SK-N-SH (cell line): ENCODE data around the gene SEZ6L. TPM values are rescaled to one million over a fixed set of nuclear protein-coding genes. Genes with fewer than 3 reads are reported as not detected.

Experiments used
- CTCF ChIA-PET: fragments of 300-600, 350-600 bp; formaldehyde crosslinking; extraction: SDS; loops from one replicate; lab custom pipeline; 2021; lab: Yijun Ruan, JAX
- POLR2A ChIA-PET: fragments of 350-600 bp; sonication (Branson Sonifier 250); formaldehyde crosslinking; extraction: SDS; loops from one replicate; lab custom pipeline; 2020; ENCODE audit warnings: antibody characterized with exemption, inconsistent platforms; lab: Yijun Ruan, JAX
- DNase-seq: peaks from one replicate; pipeline ENCODE4 v3.0.0; 2012
- H2AFZ ChIP-seq: fragments of 200-600 bp; sonication (generic); 2 replicates; pipeline ENCODE4 v1.8.1; 2016; ENCODE audit warnings: antibody characterized with exemption, mild to moderate bottlenecking, low read depth
- H3F3A ChIP-seq: fragments of 200-600 bp; sonication (generic); replicated peaks from 2 replicates; pipeline ENCODE3; 2016; ENCODE audit warnings: antibody characterized with exemption, mild to moderate bottlenecking; ENCODE audit not compliant: insufficient read depth
- H3K27ac ChIP-seq, 2 experiments: fragments of 200-500 bp in 1 of 2; fragments of 200-600 bp in 1 of 2; sonication (Bioruptor generic) in 1 of 2; sonication (generic), shearing (Covaris generic) in 1 of 2; 2 replicates each; pipeline versions ENCODE4 v1.5.1 to v1.6.1; 2014 to 2016; ENCODE audit warnings: low read depth in 2 of 2, inconsistent platforms in 1 of 2, low read length in 1 of 2, mild to moderate bottlenecking in 1 of 2, mixed read lengths in 1 of 2
- H3K27me3 ChIP-seq: fragments of 200-600 bp; sonication (generic), shearing (Covaris generic); 2 replicates; pipeline ENCODE4 v1.6.1; 2016; ENCODE audit warnings: mixed run types; ENCODE audit not compliant: insufficient read depth
- H3K36me3 ChIP-seq, 2 experiments: fragments of 200-500 bp in 1 of 2; fragments of 200-600 bp in 1 of 2; sonication (Bioruptor generic) in 1 of 2; sonication (generic) in 1 of 2; replicated peaks in 1 of 2; 2 replicates each; pipeline versions ENCODE3 to v1.5.1; 2014 to 2016; ENCODE audit warnings: low read length in 1 of 2, mild to moderate bottlenecking in 1 of 2; ENCODE audit not compliant: insufficient read depth in 2 of 2, control insufficient read depth in 1 of 2
- H3K4me1 ChIP-seq, 2 experiments: fragments of 200-500 bp in 1 of 2; fragments of 200-600 bp in 1 of 2; sonication (Bioruptor generic) in 1 of 2; sonication (generic), shearing (Covaris generic) in 1 of 2; 2 replicates each; pipeline versions ENCODE4 v1.5.1 to v1.6.1; 2014 to 2016; ENCODE audit warnings: low read depth in 1 of 2, low read length in 1 of 2, mixed run types in 1 of 2; ENCODE audit not compliant: insufficient read depth in 2 of 2, control insufficient read depth in 1 of 2
- H3K4me2 ChIP-seq: fragments of 200-600 bp; sonication (generic), shearing (Covaris generic); 2 replicates; pipeline ENCODE4 v1.6.1; 2017; ENCODE audit warnings: mixed run types
- H3K4me3 ChIP-seq, 2 experiments: fragments of 200-500 bp in 1 of 2; fragments of 200-600 bp in 1 of 2; sonication (Bioruptor generic) in 1 of 2; sonication (generic), shearing (Covaris generic) in 1 of 2; 2 replicates each; pipeline versions ENCODE4 v1.5.1 to v1.8.1; 2014 to 2016; ENCODE audit warnings: low read depth in 2 of 2, inconsistent platforms in 1 of 2, low read length in 1 of 2, mild to moderate bottlenecking in 1 of 2, mixed read lengths in 1 of 2, moderate library complexity in 1 of 2
- H3K79me2 ChIP-seq: fragments of 200-600 bp; sonication (generic); 2 replicates; pipeline ENCODE4 v1.8.1; 2017; ENCODE audit warnings: mild to moderate bottlenecking; ENCODE audit not compliant: insufficient read depth
- H3K9ac ChIP-seq: fragments of 200-600 bp; sonication (generic); 2 replicates; pipeline ENCODE4 v1.6.1; 2017; ENCODE audit warnings: mixed run types
- H3K9me2 ChIP-seq: fragments of 200-600 bp; sonication (generic); 2 replicates; pipeline ENCODE4 v1.6.1; 2017; ENCODE audit warnings: mixed run types
- H3K9me3 ChIP-seq: fragments of 200-600 bp; sonication (generic); 2 replicates; pipeline ENCODE4 v1.6.1; 2017; ENCODE audit warnings: mixed run types, mild to moderate bottlenecking, moderate library complexity
- H4K20me1 ChIP-seq: fragments of 200-600 bp; sonication (generic); 2 replicates; pipeline ENCODE4 v1.6.1; 2017; ENCODE audit warnings: mild to moderate bottlenecking, mixed run types; ENCODE audit not compliant: insufficient read depth
- ELF1 ChIP-seq: IDR thresholded peaks from 2 replicates; pipeline ENCODE4 v1.4.0; 2012
- EP300 ChIP-seq, 2 experiments: IDR thresholded peaks; 2 replicates each; pipeline versions ENCODE4 v1.4.0 to v1.6.1; 2012; ENCODE audit warnings: borderline replicate concordance in 1 of 2, low read depth in 1 of 2, low read length in 1 of 2
- EZH2phosphoT487 ChIP-seq: fragments of 200-600 bp; sonication (generic); IDR thresholded peaks from 2 replicates; pipeline ENCODE4 v1.6.1; 2017; ENCODE audit warnings: low read depth, mixed run types, mild to moderate bottlenecking, antibody characterized with exemption, moderate library complexity, borderline replicate concordance
- FOSL2 ChIP-seq: IDR thresholded peaks from 2 replicates; pipeline ENCODE4 v1.4.0; 2012; ENCODE audit warnings: low read depth, mild to moderate bottlenecking, moderate library complexity, borderline replicate concordance
- JUND ChIP-seq: IDR thresholded peaks from 2 replicates; pipeline ENCODE4 v1.4.0; 2012
- MEF2A ChIP-seq: IDR thresholded peaks from 2 replicates; pipeline ENCODE4 v1.4.0; 2012; ENCODE audit warnings: low read depth, borderline replicate concordance
- NRF1 ChIP-seq: IDR thresholded peaks from 2 replicates; pipeline ENCODE4 v1.6.1; 2012; ENCODE audit warnings: low read depth, mild to moderate bottlenecking, low read length
- POLR2AphosphoS5 ChIP-seq: IDR thresholded peaks from 2 replicates; pipeline ENCODE4 v1.6.1; 2012; ENCODE audit warnings: low read depth, low read length
- RAD21 ChIP-seq: IDR thresholded peaks from 2 replicates; pipeline ENCODE4 v1.6.1; 2012; ENCODE audit warnings: mild to moderate bottlenecking, low read length
- RCOR1 ChIP-seq: fragments of 150-350 bp; IDR thresholded peaks from 2 replicates; pipeline ENCODE4 v1.6.1; 2017; ENCODE audit warnings: antibody characterized with exemption, low read length
- RXRA ChIP-seq: IDR thresholded peaks from 2 replicates; pipeline ENCODE4 v1.4.0; 2012; ENCODE audit warnings: low read depth, mild to moderate bottlenecking, borderline replicate concordance
- SIN3A ChIP-seq: IDR thresholded peaks from 2 replicates; pipeline ENCODE4 v1.6.1; 2012; ENCODE audit warnings: low read depth, mild to moderate bottlenecking, low read length, moderate library complexity, borderline replicate concordance
- SMC3 ChIP-seq: IDR thresholded peaks from 2 replicates; pipeline ENCODE4 v1.6.1; 2012; ENCODE audit warnings: low read depth, low read length, improper control_type of control experiment
- TCF12 ChIP-seq: IDR thresholded peaks from 2 replicates; pipeline ENCODE4 v1.4.0; 2012
- TEAD4 ChIP-seq: IDR thresholded peaks from 2 replicates; pipeline ENCODE4 v1.4.0; 2012; ENCODE audit warnings: mild to moderate bottlenecking, borderline replicate concordance; ENCODE audit not compliant: insufficient read depth
- YY1 ChIP-seq: IDR thresholded peaks from 2 replicates; pipeline ENCODE4 v1.4.0; 2012; ENCODE audit warnings: low read depth, mild to moderate bottlenecking
- WGBS: methylation state at CpG from one replicate; pipeline ENCODE4 v1.1.6; 2017; ENCODE audit warnings: low lambda C conversion rate; 5-methylcytosine and 5-hydroxymethylcytosine counted together
- polyA plus RNA-seq, 3 experiments: library from polyadenylated mRNA; depleted of rRNA; stranded (reverse); fragments of >200 nt; gene quantifications; 2 replicates each; pipeline ENCODE4 v1.2.3, GENCODE V29; 2012
- TF ChIP-seq, protein P1 (sequence below): IDR thresholded peaks from 2 replicates; pipeline ENCODE4 v1.4.0; 2012; ENCODE audit warnings: low read depth, borderline replicate concordance
- TF ChIP-seq, protein P2 (sequence below): IDR thresholded peaks from 2 replicates; pipeline ENCODE4 v1.4.0; 2012; ENCODE audit warnings: low read depth, borderline replicate concordance
- TF ChIP-seq, protein P3 (sequence below): IDR thresholded peaks from 2 replicates; pipeline ENCODE4; 2012
- TF ChIP-seq, protein P4 (sequence below): fragments of 150-350 bp; IDR thresholded peaks from 2 replicates; pipeline ENCODE4 v1.6.1; 2017; ENCODE audit warnings: antibody characterized with exemption, low read length, low read depth, borderline replicate concordance
- TF ChIP-seq, protein P5 (sequence below): fragments of 200-600 bp; sonication (generic); IDR thresholded peaks from 2 replicates; pipeline ENCODE4 v1.6.1; 2017; ENCODE audit warnings: antibody characterized with exemption, mild to moderate bottlenecking, moderate library complexity

Gene SEZ6L
- polyA plus RNA-seq, 1 of the 3 experiments (the other 2 are of a cell fraction), result 0.10 TPM

DNA sequence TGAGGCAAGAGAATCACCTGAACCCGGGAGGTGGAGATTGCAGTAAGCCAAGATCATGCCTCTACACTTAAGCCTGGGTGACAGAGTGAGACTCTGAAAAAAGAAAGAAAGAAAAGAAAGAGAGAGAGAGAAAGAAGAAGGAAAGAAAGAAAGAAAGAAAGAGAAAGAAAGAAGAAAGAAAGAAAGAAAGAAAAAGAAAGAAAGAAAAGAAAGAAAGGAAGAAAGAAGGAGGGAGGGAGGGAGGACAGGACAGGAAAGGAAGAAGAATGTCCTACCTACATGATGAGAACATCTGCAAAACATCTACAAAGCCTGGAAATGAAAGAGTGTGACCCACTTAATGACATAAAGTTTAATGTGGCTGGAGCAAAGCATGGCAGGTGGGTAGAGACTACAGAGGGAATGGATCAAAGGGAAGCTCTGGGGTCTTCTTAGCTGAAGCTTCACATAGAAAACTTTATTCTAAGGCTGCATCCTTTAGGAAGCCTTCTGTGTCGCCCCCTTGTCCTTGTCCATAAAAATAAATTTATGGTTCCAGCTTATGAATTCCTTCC is 147.5 kb downstream of the SEZ6L start:
- no peak overlapping the region for H2AFZ ChIP-seq
- H3K4me3 ChIP-seq, result no peak overlapping the region
- H4K20me1 ChIP-seq, result no peaks in the 10 kb centered on the region
- H3F3A ChIP-seq, result no peaks in the 10 kb centered on the region
- CTCF ChIA-PET, result interaction anchor here (1.5 to 2.0 kb wide), 2 partner anchors 14 to 144 kb away, joined by 7 to 8 read pairs; no protein-coding TSS in a partner anchor
- WGBS, result 11% methylated on average over 2 of the region's 2 CpGs
- TF ChIP-seq, protein P1, sequence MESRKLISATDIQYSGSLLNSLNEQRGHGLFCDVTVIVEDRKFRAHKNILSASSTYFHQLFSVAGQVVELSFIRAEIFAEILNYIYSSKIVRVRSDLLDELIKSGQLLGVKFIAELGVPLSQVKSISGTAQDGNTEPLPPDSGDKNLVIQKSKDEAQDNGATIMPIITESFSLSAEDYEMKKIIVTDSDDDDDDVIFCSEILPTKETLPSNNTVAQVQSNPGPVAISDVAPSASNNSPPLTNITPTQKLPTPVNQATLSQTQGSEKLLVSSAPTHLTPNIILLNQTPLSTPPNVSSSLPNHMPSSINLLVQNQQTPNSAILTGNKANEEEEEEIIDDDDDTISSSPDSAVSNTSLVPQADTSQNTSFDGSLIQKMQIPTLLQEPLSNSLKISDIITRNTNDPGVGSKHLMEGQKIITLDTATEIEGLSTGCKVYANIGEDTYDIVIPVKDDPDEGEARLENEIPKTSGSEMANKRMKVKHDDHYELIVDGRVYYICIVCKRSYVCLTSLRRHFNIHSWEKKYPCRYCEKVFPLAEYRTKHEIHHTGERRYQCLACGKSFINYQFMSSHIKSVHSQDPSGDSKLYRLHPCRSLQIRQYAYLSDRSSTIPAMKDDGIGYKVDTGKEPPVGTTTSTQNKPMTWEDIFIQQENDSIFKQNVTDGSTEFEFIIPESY, result no peak
- TF ChIP-seq, protein P2, sequence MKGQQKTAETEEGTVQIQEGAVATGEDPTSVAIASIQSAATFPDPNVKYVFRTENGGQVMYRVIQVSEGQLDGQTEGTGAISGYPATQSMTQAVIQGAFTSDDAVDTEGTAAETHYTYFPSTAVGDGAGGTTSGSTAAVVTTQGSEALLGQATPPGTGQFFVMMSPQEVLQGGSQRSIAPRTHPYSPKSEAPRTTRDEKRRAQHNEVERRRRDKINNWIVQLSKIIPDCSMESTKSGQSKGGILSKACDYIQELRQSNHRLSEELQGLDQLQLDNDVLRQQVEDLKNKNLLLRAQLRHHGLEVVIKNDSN, result no peak
- TF ChIP-seq EZH2phosphoT487, result no peak
- no peak for TF ChIP-seq RXRA
- TF ChIP-seq, protein P3, sequence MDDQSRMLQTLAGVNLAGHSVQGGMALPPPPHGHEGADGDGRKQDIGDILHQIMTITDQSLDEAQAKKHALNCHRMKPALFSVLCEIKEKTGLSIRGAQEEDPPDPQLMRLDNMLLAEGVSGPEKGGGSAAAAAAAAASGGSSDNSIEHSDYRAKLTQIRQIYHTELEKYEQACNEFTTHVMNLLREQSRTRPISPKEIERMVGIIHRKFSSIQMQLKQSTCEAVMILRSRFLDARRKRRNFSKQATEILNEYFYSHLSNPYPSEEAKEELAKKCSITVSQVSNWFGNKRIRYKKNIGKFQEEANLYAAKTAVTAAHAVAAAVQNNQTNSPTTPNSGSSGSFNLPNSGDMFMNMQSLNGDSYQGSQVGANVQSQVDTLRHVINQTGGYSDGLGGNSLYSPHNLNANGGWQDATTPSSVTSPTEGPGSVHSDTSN, result no peak
- no peak for TF ChIP-seq JUND
- TF ChIP-seq MEF2A, result no peak
- TF ChIP-seq SMC3, result no peak
- no peak for TF ChIP-seq RCOR1
- TF ChIP-seq, protein P4, sequence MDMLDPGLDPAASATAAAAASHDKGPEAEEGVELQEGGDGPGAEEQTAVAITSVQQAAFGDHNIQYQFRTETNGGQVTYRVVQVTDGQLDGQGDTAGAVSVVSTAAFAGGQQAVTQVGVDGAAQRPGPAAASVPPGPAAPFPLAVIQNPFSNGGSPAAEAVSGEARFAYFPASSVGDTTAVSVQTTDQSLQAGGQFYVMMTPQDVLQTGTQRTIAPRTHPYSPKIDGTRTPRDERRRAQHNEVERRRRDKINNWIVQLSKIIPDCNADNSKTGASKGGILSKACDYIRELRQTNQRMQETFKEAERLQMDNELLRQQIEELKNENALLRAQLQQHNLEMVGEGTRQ, result no peak
- H3K79me2 ChIP-seq, result no peaks in the 10 kb centered on the region
- H3K27ac ChIP-seq, result no peak overlapping the region
- DNase-seq, result no peak
- H3K36me3 ChIP-seq, result no peaks in the 10 kb centered on the region
- H3K9me2 ChIP-seq, result no peaks in the 10 kb centered on the region
- H3K27me3 ChIP-seq, result no peaks in the 10 kb centered on the region
- no peak overlapping the region for H3K9ac ChIP-seq
- POLR2A ChIA-PET, result interaction anchor here (0.6 kb wide), 1 partner anchor 176 kb away, joined by 6 read pairs; no protein-coding TSS in a partner anchor
- no peaks in the 10 kb centered on the region for H3K9me3 ChIP-seq
- no peak overlapping the region for H3K4me2 ChIP-seq
- H3K4me1 ChIP-seq, result peaks cover 0 to 2% of the 10 kb centered on the region in 2 experiments; a peak in 1 of 4 replicates

DNA sequence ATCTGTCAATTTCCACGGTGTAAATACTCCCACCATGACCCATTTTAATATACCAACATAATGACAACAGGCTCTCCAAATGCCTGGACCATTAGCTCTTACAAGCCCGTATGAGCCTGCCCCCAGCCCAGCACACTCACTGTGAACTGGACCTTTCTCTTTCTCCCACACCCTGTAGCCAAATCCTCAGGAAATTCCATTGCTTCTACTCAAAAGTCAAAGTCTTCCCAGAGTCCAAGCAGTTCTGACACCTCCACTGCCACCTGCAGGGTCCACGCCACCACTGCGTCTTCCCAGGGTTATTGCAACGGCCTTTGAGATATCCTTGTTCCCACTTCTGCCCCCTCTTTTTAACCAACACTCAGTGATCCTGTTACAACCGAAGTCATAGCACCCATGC is 149.7 kb downstream of the SEZ6L start:
- no peak for TF ChIP-seq SIN3A
- no peak for TF ChIP-seq TCF12
- TF ChIP-seq TEAD4, result no peak
- no peak for TF ChIP-seq RAD21
- TF ChIP-seq EP300 (IDR thresholded peaks at IDR 0.05; ENCODE audit: borderline replicate concordance in 1 of 2, low read depth in 1 of 2, low read length in 1 of 2), result no peak
- TF ChIP-seq, protein P5, sequence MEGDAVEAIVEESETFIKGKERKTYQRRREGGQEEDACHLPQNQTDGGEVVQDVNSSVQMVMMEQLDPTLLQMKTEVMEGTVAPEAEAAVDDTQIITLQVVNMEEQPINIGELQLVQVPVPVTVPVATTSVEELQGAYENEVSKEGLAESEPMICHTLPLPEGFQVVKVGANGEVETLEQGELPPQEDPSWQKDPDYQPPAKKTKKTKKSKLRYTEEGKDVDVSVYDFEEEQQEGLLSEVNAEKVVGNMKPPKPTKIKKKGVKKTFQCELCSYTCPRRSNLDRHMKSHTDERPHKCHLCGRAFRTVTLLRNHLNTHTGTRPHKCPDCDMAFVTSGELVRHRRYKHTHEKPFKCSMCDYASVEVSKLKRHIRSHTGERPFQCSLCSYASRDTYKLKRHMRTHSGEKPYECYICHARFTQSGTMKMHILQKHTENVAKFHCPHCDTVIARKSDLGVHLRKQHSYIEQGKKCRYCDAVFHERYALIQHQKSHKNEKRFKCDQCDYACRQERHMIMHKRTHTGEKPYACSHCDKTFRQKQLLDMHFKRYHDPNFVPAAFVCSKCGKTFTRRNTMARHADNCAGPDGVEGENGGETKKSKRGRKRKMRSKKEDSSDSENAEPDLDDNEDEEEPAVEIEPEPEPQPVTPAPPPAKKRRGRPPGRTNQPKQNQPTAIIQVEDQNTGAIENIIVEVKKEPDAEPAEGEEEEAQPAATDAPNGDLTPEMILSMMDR, result no peak
- TF ChIP-seq, protein P3, result no peak
- no peak for TF ChIP-seq NRF1
- TF ChIP-seq ELF1, result no peak
- no peak for TF ChIP-seq FOSL2
- TF ChIP-seq POLR2AphosphoS5, result no peak
- TF ChIP-seq YY1, result no peak
- Histone ChIP-seq H3K27ac (no peak overlapping the region), H3K27me3 (no peaks in the 10 kb centered on the region), H3K4me3 (no peak overlapping the region; a peak in 1 of 4 replicates), H3K79me2 (no peaks in the 10 kb centered on the region), H3K9ac (no peak overlapping the region), H3F3A (no peaks in the 10 kb centered on the region), H2AFZ (no peak overlapping the region), H3K4me1 (peaks cover 2 to 7% of the 10 kb centered on the region in 2 experiments; a peak in 2 of 4 replicates), H3K9me2 (no peaks in the 10 kb centered on the region), H3K4me2 (no peak overlapping the region), H3K9me3 (no peaks in the 10 kb centered on the region), H4K20me1 (no peaks in the 10 kb centered on the region), H3K36me3 (no peaks in the 10 kb centered on the region)
- 41% methylated on average over 6 of the region's 6 CpGs for WGBS
- ChIA-PET CTCF (interaction anchor here (2.7 to 4.4 kb wide), 2 partner anchors 12 to 147 kb away, joined by 11 to 22 read pairs; no protein-coding TSS in a partner anchor), POLR2A (no interaction called here)
- DNase-seq, result no peak
